ENCODE measurements around the gene WDR54. TPM values are rescaled to one million over a fixed set of nuclear protein-coding genes. Genes with fewer than 3 reads are reported as not detected.
"Not testable (repeated sequence)": the region's sequence is repeated elsewhere in the genome, so short reads cannot be mapped to it uniquely, and the experiment has no call there.

Gene WDR54
- total RNA-seq, 1 experiment from 2014 or later: 59.7 TPM

DNA sequence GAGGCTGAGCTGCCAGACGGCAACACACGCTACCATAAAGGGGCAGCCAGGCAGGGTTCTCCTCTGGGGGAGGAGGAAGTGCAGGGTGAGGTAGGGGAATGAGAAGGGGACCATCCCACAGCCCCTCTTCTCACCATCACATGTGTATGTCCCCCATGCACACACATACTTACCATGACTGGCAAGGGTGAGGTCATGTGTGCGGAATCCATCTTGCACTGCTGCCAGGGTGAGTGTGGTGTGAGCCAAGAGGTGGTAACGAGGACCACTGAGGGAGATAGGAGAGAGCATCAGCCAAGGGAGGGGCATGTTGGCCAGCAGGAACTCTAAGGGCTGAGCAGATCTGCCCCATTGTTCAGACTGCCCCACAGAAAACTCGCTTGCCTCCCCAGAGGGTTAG, 7.1 kb downstream of the WDR54 start:
- DNase-seq (ENCODE audit: low read depth): no peak

DNA sequence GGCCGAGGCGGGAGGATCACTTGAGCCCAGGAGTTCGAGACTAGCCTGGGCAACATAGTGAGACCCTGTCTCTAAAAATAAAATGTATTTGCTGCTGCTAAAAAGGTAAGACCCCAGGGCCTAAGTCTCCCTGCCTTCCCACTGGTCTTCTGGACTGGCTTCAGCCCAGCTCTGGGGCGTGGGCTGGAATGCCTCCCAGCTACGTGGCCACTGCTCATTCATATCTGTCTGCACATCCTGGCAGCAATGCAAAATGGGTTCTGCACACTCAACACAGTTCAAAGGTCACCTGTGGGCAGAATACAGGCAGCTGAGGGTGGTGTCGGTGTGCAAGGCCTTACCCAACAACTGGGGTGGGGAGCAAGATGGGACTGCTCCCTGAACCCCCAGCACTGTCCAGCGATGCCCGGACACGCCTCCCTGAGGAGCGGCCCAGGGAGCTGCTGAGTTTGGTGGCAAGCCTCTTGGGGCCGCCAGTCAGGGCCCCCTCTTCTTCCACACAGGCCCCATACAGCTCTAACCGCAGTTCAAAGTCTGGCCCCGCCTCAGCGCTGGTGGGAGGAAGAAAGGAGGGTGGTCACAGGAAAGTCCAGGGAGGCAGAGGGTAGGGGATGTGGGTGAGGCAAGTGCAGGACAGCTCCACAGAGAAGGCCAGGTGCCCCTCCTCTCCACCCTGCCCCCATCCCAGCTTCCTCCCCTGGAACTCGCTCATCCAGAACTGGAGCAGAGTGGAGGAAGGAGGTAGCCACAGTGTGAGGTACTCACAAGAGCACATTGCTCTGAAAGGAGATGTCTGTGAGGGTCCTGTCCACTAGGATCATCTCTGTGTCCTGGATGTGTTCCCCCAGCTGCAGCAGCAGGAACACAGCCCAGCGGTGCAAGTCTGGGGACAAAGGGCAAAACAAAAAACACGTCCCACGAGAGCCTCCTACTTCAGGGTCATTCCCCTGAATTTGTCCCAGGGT, 8.2 kb downstream of the WDR54 start:
- DNase-seq (ENCODE audit: low read depth): no peak

DNA sequence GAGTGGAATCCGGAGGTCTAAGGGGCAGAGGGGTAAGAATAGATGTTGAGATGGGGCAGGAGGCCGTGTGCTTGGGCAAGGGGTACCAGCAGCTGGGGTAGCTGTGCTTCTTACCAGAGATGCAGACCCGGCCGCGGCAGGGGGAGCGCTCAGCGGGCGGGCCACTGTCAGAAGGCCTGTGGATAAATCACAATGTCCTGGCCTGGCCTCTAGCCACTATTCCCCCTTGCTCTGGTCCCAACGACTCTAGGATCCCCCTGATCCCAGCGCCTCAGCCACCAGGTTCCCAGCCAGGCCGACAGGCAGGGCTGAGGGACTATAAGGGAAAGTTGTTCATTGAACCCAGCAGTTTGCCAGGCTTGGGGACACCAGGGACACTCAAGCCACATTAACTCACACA, 9.0 kb downstream of the WDR54 start:
- DNase-seq (ENCODE audit: low read depth): no peak

DNA sequence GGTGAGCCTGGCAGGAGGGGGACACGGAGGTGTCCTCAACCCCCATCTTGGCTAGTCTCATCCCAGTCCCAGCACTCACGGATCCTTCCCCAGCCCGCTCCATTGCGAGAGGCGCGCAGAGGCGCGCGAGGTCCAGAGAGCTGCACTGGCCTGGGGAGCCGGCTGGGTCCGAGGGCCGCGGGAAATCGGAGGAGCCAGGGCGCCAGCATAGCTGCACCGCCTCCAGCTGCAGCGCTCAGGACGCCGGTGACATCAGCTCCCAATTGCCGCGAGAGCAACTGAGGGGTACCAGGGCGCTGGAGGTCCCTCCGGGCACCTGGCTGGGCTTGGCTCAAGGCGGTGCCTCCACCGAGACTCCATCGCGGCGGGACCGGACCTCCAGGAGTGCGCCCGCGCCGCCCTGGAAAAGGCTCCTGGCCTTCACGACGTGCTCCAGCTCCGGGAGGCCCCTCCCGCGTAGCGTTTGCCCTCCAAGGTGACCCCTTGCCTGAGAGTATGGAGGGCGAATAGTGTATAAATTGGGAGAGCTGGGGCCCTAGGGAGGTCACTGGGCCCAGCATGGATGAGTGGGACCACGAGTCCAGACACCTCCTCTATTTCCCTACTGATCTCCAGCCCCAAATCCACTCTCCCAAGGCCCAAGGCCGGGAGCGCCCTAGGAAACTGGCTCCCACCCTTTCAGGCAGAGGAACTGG, 14.7 kb downstream of the WDR54 start:
- no peak for DNase-seq (ENCODE audit: low read depth)

DNA sequence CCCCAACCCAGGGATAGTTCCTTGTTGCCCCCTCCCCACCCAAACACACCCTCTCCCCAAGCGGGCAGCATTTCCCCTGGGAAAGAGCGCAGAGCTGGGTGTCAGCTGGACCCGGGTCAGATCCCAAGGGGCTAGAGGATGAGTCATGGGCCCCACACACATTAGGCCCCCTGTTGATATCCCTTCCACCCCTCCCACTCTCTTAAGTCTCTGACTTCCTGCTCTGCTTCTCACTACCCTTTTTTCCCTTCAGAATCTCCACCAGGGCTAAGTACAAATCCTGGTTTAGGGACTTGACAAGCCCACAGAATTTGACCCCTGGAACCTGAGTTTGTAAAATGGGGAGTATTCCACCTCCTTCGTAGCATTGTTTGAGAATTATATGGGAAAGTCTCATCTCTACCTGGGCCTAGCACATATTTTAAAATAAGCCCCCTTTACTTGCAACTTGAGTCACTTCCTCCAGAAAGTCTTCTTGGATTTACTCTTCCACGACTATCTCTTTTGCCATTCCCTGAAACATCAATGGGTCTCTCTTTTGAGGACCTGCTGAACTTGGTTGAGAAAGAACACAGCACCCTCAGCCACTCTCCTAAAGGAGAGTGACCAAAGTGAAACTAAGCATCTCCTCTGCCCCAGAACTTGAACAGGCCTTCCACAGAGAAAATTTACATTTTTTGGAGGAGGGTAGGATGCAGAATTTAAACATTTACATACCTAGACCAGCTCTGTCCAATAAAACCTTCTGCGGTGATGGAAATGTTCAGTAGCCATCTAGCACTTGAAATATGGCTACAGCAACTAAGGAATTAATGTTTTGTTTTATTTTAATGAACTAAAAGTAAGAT, 15.5 kb downstream of the WDR54 start:
- no peak for DNase-seq (ENCODE audit: low read depth)

DNA sequence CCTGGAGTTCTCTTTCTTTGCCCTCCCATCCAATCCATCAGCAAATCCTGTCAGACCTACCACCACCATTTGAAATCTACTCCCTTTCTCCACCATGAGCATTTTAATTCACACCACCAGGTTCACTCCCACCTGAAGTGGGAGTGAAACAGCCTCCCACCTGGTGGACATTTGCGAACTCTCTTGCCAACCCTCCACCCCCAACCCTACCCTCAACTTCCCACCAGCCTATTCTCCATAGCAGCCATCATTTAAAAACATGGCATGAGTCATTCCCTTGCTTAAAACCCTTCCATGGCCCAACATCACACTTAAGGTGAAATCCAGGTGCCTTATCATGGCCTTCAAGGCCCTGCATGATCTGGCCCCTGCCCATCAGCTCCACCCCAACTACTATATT, 16.7 kb downstream of the WDR54 start:
- no peak for DNase-seq (ENCODE audit: low read depth)

DNA sequence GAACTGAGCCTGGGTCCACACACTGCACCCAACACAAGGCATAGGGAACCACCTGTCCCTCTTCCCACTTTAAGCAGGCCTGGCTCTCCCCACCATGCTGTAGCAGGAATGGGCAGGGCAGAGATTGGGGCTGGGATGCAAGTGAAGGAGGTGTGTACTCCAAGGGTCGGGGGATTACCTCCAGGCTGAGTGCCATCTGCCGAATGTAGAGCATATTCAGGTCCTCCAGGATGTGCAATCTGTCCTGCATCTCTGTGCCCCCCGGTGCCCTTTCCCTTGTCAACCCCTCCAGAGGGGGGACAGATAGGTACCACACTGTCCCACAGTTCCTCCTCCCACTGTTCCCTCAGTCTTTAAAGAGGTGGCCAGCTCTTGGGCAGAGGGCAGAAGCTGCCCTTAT, 17.8 kb downstream of the WDR54 start:
- no peak for DNase-seq (ENCODE audit: low read depth)

DNA sequence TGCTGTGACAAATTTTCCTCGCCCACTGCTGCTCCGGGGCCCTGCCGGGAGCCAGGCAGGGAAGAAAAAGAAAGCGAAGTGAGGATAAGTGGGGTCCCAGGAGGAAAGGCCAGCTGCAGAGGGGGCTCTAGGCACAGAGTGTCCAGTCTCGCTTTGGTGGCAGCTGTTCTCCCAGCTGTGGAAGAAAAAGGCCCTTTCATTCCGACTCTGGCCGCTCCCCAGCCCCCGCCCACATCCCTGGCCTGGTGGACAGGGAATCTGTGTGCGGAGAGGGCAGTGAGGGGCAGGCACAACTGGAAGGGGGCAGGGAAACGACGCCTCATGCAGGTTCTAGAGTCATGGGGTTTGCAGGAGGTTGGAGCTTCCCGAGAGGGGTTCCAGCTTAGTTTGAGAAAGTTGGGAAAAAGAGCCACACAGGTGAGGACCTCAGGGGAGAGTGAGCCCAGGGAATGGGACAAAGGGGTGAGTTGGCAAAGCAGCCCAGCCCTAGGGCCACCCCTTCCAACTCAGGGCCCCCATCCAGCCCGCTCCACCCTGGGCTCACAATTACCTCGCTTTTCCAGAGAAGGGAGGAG, 18.4 kb downstream of the WDR54 start:
- DNase-seq (ENCODE audit: low read depth): peak; percentile 63

DNA sequence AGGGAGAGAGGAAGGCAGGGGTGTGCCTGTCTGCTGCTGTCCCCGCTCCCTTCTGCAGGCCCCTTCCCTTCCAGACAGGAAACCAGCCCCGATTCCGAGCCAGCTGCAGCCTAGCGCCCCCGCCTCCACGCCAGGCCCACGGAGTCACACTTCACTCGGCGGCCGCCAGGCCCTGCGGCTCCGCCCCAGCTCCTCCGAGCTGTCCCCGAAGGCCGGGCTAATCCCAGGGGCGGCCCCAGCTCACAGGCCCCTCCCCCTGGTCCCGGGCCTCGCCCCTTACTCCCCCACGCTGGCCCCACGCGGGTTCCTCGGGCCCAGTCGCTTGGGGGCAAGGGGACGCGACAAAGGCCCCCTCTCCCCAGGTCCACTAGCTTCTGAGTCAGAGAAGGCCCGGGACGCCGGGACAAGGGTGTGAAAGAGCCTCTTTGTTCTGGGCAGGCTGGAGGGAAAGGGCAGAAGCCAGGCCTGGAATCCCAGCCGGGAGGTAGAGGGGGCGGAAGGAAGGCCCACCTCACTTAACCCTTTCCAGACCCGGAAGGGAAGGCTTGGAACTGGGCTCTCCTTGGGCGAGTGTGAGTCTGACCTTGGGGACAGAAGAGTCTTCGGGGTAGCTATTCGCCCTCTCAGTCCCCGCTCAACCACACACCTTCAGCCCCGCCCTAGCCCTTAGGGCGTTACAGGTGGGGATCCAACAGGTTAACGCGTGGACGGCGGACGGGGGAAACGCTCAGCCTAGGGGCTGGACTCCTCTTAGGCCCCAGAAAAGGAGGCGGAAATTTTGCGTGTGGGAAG, 19.0 kb downstream of the WDR54 start:
- DNase-seq (ENCODE audit: low read depth): peak; percentile 81

DNA sequence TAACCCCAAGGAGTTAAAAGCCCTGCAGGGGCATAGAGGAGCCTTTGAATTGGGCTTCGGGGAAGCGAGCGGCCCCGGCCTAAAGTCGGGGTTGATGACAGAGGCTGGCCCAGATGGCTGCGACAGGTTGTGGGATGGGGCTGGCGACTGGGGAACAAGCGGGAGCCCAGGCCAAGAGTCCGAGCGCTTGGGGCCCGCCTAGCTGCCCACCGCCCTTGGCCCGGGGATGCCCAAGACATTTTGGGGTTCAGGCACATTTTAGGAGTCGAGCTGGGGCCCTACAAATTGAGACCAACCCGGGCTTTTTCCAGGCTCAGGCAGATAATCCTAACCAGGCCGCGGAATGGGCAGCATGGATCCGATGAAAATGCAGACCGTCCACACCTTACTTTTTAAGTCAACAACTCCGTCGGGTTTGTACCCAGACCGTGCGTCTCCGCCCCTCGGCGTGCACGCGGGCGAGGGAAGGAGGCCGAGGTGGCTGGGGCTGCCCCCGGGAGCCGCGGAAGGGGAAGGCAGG, 19.7 kb downstream of the WDR54 start:
- no peak for DNase-seq (ENCODE audit: low read depth)

DNA sequence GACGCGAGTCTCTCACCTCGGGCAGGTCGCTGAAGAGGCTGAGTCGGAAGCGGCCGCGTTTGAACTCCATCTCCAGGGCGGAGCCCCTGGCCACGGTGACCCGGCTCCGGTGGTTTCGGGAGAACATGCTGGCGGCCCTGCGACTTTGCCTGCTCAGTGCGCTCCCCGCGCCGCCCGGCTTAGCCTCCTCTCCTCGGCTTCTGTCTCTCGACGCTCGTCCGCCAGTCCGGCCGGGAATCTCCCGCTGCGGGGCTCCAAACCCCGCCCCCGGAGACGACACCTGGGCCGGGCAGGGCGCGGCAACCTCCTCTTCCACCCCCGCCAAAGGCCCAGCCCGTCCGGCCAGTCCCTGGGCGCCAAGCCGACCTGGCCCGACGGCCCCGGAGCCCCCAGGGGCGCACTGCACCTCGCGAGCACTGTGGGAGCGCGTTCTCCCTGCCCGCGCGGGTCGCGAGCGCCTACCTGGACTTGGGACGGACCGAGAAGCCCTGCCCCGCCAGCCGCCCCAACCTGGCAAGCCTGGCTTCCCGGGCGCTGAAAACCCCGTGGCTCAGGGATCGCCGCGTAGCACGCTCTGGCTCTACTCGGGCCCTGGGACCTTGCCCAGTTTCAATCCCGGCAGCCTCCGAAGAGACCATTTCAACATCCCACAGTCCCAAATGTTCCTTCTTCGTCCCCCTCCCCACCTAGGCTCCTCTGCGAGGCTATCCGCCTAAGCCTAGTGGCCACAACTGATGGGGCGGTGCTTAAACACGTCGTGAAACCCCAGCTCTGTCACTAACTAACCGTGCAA, 20.4 kb downstream of the WDR54 start, which contains the start of gene RTKN:
Gene RTKN (minus strand): TSS at position 248 of the 793 bp plus-strand sequence. CDS start 121 bp downstream, at position 127.
- no peak for DNase-seq (ENCODE audit: low read depth)

DNA sequence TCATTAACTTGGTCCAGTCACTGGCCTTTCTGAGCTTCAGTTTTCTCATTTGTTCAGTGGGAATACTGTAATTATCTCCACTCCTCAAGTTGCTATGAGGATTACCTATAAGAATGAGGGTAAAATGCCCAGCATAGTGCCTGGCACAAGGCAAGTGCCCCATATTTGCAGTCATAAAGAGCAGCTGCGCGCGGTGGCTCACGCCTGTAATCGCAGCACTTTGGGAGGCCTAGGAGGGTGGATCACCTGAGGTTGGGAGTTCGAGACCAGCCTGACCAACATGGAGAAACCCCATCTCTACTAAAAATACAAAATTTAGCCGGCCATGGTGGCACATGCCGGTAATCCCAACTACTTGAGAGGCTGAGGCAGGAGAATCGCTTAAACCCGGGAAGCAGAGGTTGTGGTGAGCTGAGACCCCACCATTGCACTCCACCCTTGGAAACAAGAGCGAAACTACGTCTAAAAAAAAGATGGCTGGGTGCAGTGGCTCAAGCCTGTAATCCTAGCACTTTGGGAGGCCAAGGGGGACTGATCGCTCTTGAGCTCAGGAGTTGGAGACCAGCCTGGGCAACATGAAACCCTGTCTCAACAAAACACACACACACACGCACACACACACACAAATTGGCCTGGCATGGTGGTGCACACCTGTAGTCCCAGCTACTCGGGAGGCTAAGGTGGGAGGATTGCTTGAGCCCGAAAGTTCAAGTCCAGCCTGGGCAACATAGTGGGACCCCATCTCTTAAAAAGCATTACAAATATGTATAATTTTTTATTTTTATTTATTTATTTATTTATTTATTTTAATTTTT, 21.2 kb downstream of the WDR54 start:
- DNase-seq (ENCODE audit: low read depth): not testable (repeated sequence)

DNA sequence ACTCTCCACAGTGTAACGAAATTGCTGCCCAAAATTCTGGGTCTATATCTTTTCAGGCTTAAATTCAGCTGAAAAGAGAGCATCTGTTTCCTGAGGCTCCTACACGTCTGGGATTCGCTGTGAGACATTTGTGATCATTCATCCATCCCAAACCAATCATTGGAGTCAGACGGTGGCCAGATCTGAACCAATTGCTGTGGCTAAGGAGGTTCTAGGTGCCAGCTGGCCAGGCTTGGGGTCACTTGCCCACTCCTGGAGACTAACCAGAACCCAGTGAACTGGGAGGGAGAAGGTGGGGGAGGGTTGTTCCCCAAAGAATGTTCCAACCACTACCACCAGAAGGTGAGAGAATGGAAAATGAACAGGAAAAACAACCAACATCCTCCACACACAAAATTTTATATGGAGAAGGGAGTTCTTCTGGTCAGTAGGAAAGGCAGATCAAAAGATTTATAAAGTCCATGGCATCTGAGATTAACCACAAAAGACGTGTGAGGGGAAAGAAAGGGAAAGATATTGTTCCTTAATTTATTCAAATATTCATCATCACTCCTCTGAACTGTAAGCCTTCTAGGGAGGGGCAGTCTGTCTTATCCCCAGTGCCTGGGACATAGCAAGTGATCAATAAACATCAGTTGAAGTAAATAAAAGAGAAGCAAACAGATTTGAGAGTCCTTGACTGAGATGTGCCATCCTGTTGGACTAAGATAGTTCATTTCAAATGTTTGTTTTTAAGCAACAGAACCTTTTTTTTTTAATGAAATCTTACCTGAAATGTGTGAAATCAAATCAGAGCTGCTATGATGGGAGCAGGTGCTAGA, 23.2 kb downstream of the WDR54 start:
- DNase-seq (ENCODE audit: low read depth): no peak

DNA sequence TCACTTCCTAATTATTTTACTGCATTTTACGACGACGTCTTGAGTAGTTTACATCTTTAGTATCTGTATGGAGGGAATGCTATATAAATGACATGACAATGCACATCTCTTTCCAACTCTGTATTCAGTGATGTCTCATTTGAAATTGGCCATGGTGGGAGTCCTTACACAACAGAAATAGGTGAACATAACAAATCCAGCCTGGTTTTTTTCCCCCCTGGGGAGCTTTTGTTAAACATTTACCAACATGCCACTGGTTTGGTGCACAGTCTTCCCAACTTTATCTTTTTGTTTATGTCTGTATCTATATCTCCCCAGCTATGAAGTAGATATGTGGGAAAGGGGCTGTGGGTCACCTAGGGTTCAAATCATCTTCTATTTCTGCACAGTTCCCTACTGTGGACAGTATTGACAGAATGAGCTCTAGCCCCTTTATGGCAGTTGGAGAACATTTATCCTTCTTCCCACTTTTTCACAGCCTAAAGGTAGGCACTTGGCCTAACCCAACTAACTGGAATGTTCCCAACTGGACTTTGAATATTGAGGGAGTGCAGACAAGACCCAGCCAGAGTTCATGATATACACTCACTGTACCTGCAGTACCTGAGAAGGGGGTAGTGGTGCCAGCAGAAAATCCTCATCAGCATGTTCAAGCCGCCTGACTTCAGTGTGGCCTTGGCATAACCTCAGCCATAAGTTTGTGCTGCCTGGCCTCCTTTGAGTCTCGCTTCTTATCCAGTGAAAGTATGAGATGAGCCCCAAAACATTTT, 25.9 kb downstream of the WDR54 start:
- no peak for DNase-seq (ENCODE audit: low read depth)

DNA sequence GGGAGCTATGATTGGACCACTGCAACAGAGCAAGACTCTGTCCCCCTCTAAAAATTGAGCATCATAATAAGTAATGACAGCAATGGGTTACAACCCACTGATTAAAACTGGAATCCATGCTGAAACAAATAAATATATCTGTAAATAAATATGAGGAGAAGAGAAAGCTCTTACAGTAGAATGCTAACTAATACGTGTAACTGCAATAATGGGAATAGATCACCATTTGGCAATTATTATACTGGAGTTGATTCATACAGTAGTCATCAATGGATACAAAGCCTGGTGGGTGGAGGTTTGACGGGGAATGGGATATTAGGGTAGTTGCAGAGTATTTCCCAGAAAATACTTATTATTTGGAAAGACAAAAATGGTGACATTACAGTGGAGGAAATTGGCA, 27.2 kb downstream of the WDR54 start:
- no peak for DNase-seq (ENCODE audit: low read depth)

DNA sequence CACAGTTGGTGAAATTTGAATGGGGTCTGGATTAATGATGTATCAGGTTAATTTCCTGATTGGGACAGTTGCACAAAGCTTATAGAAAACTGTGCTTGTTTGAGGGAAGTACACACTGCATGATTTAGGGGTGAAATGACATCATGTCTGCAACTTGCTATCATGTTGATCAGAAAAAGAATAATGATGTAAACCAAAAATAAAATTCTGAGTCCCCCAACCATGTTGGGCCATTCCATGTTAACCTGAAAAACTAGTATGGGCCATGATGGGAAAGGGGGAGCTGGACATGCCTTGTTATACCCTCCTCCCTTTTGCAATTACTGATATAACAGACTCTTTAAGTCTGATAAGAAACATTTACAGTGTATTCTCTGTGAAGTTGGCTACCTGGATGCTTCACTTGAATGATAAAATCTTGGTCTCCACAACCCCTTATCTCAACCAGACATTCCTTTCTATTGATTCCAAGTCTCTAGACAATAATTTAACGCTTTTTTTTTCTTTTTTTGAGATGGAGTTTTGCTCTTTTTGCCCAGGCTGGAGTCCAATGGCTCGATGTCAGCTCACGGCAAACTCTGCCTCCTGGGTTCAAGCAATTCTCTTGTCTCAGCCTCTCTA, 29.1 kb downstream of the WDR54 start:
- no peak for DNase-seq (ENCODE audit: low read depth)

All from HT1080 (cell line).